Measurements from ENCODE around the gene CHCHD10. TPM values are rescaled to one million over a fixed set of nuclear protein-coding genes. Genes with fewer than 3 reads are reported as not detected.

CHCHD10 gene
- polyA plus RNA-seq, 2 of the 4 experiments (the other 2 are of a cell fraction), result 33.0 to 85.4 TPM

- Histone ChIP-seq H3K27ac (no peak overlapping the region), H3K4me3 (no peak overlapping the region), H3K9me3 (no peaks in the 10 kb centered on the region), H3K4me2 (no peak overlapping the region), H3K4me1 (peaks cover 1% of the 10 kb centered on the region; the same call in 2 of the 3 replicates)
- POLR2A ChIA-PET, result no interaction called here
- FAIRE-seq (no peak), ATAC-seq (no peak), DNase-seq (ENCODE audit: low read depth in 1 of 2, low spot score in 1 of 2) (no peak)
- CTCF ChIA-PET, result interaction anchor here (1.2 to 2.1 kb wide), 2 partner anchors 13 to 94 kb away, joined by 4 to 7 read pairs; partner anchors contain the start of gene CHCHD10
- 68% methylated on average over 6 of the region's 6 CpGs for WGBS (ENCODE audit: missing lambda C conversion rate)
- TF ChIP-seq BHLHE40 (IDR thresholded peaks at IDR 0.05; ENCODE audit: low read depth, low read length), result no peak
- TF ChIP-seq HDAC2 (IDR thresholded peaks at IDR 0.05), result no peak
These were observed 12.7 kb downstream of the CHCHD10 start for GRCh38 chr22:23754980-23755636.

- Histone ChIP-seq H3K4me2 (no peak within 1 kb of the TSS), H3K27ac (no peak within 1 kb of the TSS), H3K4me1 (peaks cover 4% of the 10 kb centered on the region; the same call in 2 of the 3 replicates), H3K9me3 (no peaks in the 10 kb centered on the region), H3K4me3 (no peak within 1 kb of the TSS)
- WGBS (ENCODE audit: missing lambda C conversion rate), result 89% methylated on average over 12 of the region's 14 CpGs
- FAIRE-seq, result no peak
- DNase-seq (ENCODE audit: low read depth in 1 of 2, low spot score in 1 of 2), result no peak
- CTCF ChIA-PET, result interaction anchor here (0.7 to 2.1 kb wide), 4 partner anchors 9 to 1163 kb away, joined by 3 to 7 read pairs (median 4); partner anchors contain the start of gene CHCHD10
- POLR2A ChIA-PET, result no interaction called here
- ATAC-seq, result no peak
- TF ChIP-seq ZC3H11A (IDR thresholded peaks at IDR 0.05) (no peak), POLR2AphosphoS2 (conservative IDR thresholded peaks at IDR 0.05; ENCODE audit: low read length) (no peak), ZNF302 (CRISPR knock-in tag; IDR thresholded peaks at IDR 0.05) (no peak), HDAC2 (IDR thresholded peaks at IDR 0.05) (no peak), FOSL2 (IDR thresholded peaks at IDR 0.05) (no peak), FOSL2 (CRISPR knock-in tag; IDR thresholded peaks at IDR 0.05) (no peak), TP53 (CRISPR knock-in tag; IDR thresholded peaks at IDR 0.05) (no peak), JUN (IDR thresholded peaks at IDR 0.05) (no peak), HOXB5 (CRISPR knock-in tag; IDR thresholded peaks at IDR 0.05) (no peak), BHLHE40 (IDR thresholded peaks at IDR 0.05; ENCODE audit: low read depth, low read length) (no peak), CBX8 (IDR thresholded peaks at IDR 0.05) (no peak), RFX5 (IDR thresholded peaks at IDR 0.05) (no peak), KDM1A (IDR thresholded peaks at IDR 0.05; ENCODE audit: low read depth) (no peak), JUNB (IDR thresholded peaks at IDR 0.05) (no peak), NPAS2 (CRISPR knock-in tag; IDR thresholded peaks at IDR 0.05; ENCODE audit: borderline replicate concordance) (no peak), NR3C1 (IDR thresholded peaks at IDR 0.05) (no peak), GATA3 (IDR thresholded peaks at IDR 0.05; ENCODE audit: borderline replicate concordance) (no peak), RARB (CRISPR knock-in tag; IDR thresholded peaks at IDR 0.05) (no peak), FOSB (CRISPR knock-in tag; IDR thresholded peaks at IDR 0.05) (no peak), EHF (CRISPR knock-in tag; IDR thresholded peaks at IDR 0.05) (no peak)
- TF ChIP-seq, protein P1, sequence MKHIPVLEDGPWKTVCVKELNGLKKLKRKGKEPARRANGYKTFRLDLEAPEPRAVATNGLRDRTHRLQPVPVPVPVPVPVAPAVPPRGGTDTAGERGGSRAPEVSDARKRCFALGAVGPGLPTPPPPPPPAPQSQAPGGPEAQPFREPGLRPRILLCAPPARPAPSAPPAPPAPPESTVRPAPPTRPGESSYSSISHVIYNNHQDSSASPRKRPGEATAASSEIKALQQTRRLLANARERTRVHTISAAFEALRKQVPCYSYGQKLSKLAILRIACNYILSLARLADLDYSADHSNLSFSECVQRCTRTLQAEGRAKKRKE (CRISPR knock-in tag; IDR thresholded peaks at IDR 0.05; ENCODE audit: low read depth), result no peak
These were observed 13.4 kb downstream of the CHCHD10 start, which contains the start of gene VPREB3 for GRCh38 chr22:23754220-23754919. Gene VPREB3, minus strand, starts transcription at chr22:23754425. Its CDS starts 62 bp downstream, at chr22:23754363.

GRCh38 chr22:23753385-23753784 lies 14.4 kb downstream of the CHCHD10 start:
- ChIA-PET POLR2A (interaction anchor here (1.3 kb wide), 1 partner anchor 15 kb away, joined by 3 read pairs; no protein-coding TSS in a partner anchor), CTCF (interaction anchor here (0.6 to 1.8 kb wide), 4 partner anchors 10 to 1162 kb away, joined by 3 to 5 read pairs (median 3); partner anchors contain the start of gene CHCHD10)
- Histone ChIP-seq H3K4me3 (no peak overlapping the region), H3K4me2 (no peak overlapping the region), H3K9me3 (no peaks in the 10 kb centered on the region), H3K4me1 (peaks cover 4% of the 10 kb centered on the region; the same call in 2 of the 3 replicates), H3K27ac (no peak overlapping the region)
- ATAC-seq (no peak), DNase-seq (ENCODE audit: low read depth in 1 of 2, low spot score in 1 of 2) (no peak), FAIRE-seq (no peak)
- TF ChIP-seq SMC3 (IDR thresholded peaks at IDR 0.05), result no peak
- no peak for TF ChIP-seq ESRRA (IDR thresholded peaks at IDR 0.05; ENCODE audit: borderline replicate concordance, low read length)
- TF ChIP-seq FOSB (CRISPR knock-in tag; IDR thresholded peaks at IDR 0.05), result no peak
- no peak for TF ChIP-seq RARB (CRISPR knock-in tag; IDR thresholded peaks at IDR 0.05)
- no peak for TF ChIP-seq KDM1A (IDR thresholded peaks at IDR 0.05; ENCODE audit: low read depth)
- TF ChIP-seq, protein P2, sequence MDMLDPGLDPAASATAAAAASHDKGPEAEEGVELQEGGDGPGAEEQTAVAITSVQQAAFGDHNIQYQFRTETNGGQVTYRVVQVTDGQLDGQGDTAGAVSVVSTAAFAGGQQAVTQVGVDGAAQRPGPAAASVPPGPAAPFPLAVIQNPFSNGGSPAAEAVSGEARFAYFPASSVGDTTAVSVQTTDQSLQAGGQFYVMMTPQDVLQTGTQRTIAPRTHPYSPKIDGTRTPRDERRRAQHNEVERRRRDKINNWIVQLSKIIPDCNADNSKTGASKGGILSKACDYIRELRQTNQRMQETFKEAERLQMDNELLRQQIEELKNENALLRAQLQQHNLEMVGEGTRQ (IDR thresholded peaks at IDR 0.05), result no peak
- TF ChIP-seq POLR2A (IDR thresholded peaks at IDR 0.05; ENCODE audit: low read length), result no peak
- no peak for TF ChIP-seq MAFK (IDR thresholded peaks at IDR 0.05; ENCODE audit: partially characterized antibody)
- TF ChIP-seq FOXS1 (CRISPR knock-in tag; IDR thresholded peaks at IDR 0.05), result no peak
- TF ChIP-seq KDM5A (IDR thresholded peaks at IDR 0.05), result no peak
- no peak for TF ChIP-seq MAX (IDR thresholded peaks at IDR 0.05)
- TF ChIP-seq BHLHE40 (IDR thresholded peaks at IDR 0.05; ENCODE audit: low read depth, low read length), result no peak
- TF ChIP-seq, protein P3, sequence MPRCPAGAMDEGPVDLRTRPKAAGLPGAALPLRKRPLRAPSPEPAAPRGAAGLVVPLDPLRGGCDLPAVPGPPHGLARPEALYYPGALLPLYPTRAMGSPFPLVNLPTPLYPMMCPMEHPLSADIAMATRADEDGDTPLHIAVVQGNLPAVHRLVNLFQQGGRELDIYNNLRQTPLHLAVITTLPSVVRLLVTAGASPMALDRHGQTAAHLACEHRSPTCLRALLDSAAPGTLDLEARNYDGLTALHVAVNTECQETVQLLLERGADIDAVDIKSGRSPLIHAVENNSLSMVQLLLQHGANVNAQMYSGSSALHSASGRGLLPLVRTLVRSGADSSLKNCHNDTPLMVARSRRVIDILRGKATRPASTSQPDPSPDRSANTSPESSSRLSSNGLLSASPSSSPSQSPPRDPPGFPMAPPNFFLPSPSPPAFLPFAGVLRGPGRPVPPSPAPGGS (IDR thresholded peaks at IDR 0.05), result no peak
- TF ChIP-seq MAZ (IDR thresholded peaks at IDR 0.05; ENCODE audit: borderline replicate concordance, low read depth, low read length), result no peak
- TF ChIP-seq RCOR1 (IDR thresholded peaks at IDR 0.05; ENCODE audit: low read depth, low read length), result no peak
- TF ChIP-seq TFCP2L1 (CRISPR knock-in tag; IDR thresholded peaks at IDR 0.05), result no peak
- 81% methylated on average over 2 of the region's 2 CpGs for WGBS (ENCODE audit: missing lambda C conversion rate)
